HepG2 (cell line): ENCODE data around the gene STXBP4. TPM values are rescaled to one million over a fixed set of nuclear protein-coding genes. Genes with fewer than 3 reads are reported as not detected.

Experiments used
- ATAC-seq: fragments of 200-7000 bp; cut with Tn5 transposase; 3 replicates; pipeline ENCODE4 v1.9.1; 2020; ENCODE audit warnings: mild to moderate bottlenecking, moderate library complexity
- BruUV-seq: library from RNA; stranded (reverse); fragments of 400-500 nt; replicated peaks from 2 replicates; lab custom pipeline; 2021; lab: Mats Ljungman, UMichigan
- CTCF ChIA-PET: fragments of 300-600 bp; formaldehyde crosslinking; extraction: SDS; loops from one replicate; lab custom pipeline; 2021; ENCODE audit warnings: low total read pairs, inconsistent platforms, low intra/inter-chr PET ratio; lab: Yijun Ruan, JAX
- POLR2A ChIA-PET: fragments of 350-600 bp; sonication (Branson Sonifier 250); formaldehyde crosslinking; loops from one replicate; lab custom pipeline; 2020; ENCODE audit warnings: antibody characterized with exemption, inconsistent platforms; lab: Yijun Ruan, JAX
- DNase-seq: peaks from one replicate; pipeline ENCODE4 v3.0.0-alpha.2; 2015; ENCODE audit warnings: low spot score
- FAIRE-seq: peaks from 3 replicates; lab custom pipeline; 2011; peaks lifted over from hg19 to GRCh38; lab: Jason Lieb, UNC
- H2AFZ ChIP-seq: one replicate; pipeline ENCODE4 v1.6.1; 2011; ENCODE audit warnings: low read length, inconsistent platforms
- H3K27ac ChIP-seq: fragments of 300-600 bp; 3 replicates; pipeline ENCODE4 v1.8.0; 2011; ENCODE audit warnings: mixed run types, mild to moderate bottlenecking, mixed read lengths, low read length, inconsistent platforms; ENCODE audit not compliant: insufficient read depth; ENCODE audit errors: extremely low read length
- H3K27me3 ChIP-seq, 2 experiments: fragments of 200-600 bp in 1 of 2; 2 replicates in 1 of 2; 3 replicates in 1 of 2; pipeline versions ENCODE4 v1.6.0 to v1.8.0; 2011; ENCODE audit warnings: low read length in 2 of 2, mild to moderate bottlenecking in 2 of 2, moderate library complexity in 2 of 2, inconsistent platforms in 1 of 2; ENCODE audit not compliant: insufficient read depth in 2 of 2, control insufficient read depth in 1 of 2
- H3K36me3 ChIP-seq, 2 experiments: fragments of 200-600 bp in 1 of 2; replicated peaks in 1 of 2; 2 replicates in 1 of 2; 3 replicates in 1 of 2; pipeline versions ENCODE4 v1.5.1 to v1.8.0; 2011; ENCODE audit warnings: low read length in 2 of 2, inconsistent platforms in 1 of 2; ENCODE audit not compliant: insufficient read depth in 2 of 2, control insufficient read depth in 1 of 2
- H3K4me1 ChIP-seq: 2 replicates; pipeline ENCODE4 v1.5.1; 2012; ENCODE audit warnings: low read length, inconsistent platforms; ENCODE audit not compliant: insufficient read depth
- H3K4me2 ChIP-seq: 2 replicates; pipeline ENCODE4 v1.6.0; 2011; ENCODE audit warnings: low read depth, low read length, inconsistent platforms
- H3K4me3 ChIP-seq, 3 experiments: fragments of 200-600 bp in 1 of 3; sonication (generic), shearing (Covaris generic) in 1 of 3; replicated peaks in 1 of 3; 2 replicates each; pipeline ENCODE4 v1.5.1; 2011 to 2016; ENCODE audit warnings: low read length in 3 of 3, inconsistent platforms in 2 of 3, low read depth in 2 of 3, mild to moderate bottlenecking in 2 of 3, control low read depth in 1 of 3, mixed read lengths in 1 of 3; ENCODE audit not compliant: insufficient read depth in 1 of 3
- H3K79me2 ChIP-seq: one replicate; pipeline ENCODE4 v1.6.1; 2011; ENCODE audit warnings: low read length, inconsistent platforms; ENCODE audit not compliant: insufficient read depth
- H3K9ac ChIP-seq: 2 replicates; pipeline ENCODE4 v1.6.0; 2011; ENCODE audit warnings: mild to moderate bottlenecking, low read depth, low read length, inconsistent platforms; ENCODE audit not compliant: insufficient read depth
- H3K9me3 ChIP-seq: 2 replicates; pipeline ENCODE4 v1.5.1; 2012; ENCODE audit warnings: mild to moderate bottlenecking, low read length
- H4K20me1 ChIP-seq: 2 replicates; pipeline ENCODE4 v1.6.0; 2011; ENCODE audit warnings: inconsistent platforms, mild to moderate bottlenecking, low read length, moderate library complexity; ENCODE audit not compliant: insufficient read depth
- MAFF ChIP-seq: IDR thresholded peaks from 2 replicates; pipeline ENCODE4 v1.6.1; 2011; ENCODE audit warnings: low read depth, low read length, improper control_type of control experiment
- MAFK ChIP-seq, 2 experiments: IDR thresholded peaks in 1 of 2; conservative IDR thresholded peaks in 1 of 2; 2 replicates each; pipeline ENCODE4 v1.6.1; 2011; ENCODE audit warnings: improper control_type of control experiment in 2 of 2, low read length in 2 of 2
- RELA ChIP-seq: sonication (generic); formaldehyde crosslinking; IDR thresholded peaks from 2 replicates; pipeline ENCODE4 v1.4.0; 2020; ENCODE audit warnings: missing genetic modification reagents
- TEAD2 ChIP-seq: sonication (generic); formaldehyde crosslinking; IDR thresholded peaks from 2 replicates; pipeline ENCODE4 v1.9.0; 2021; ENCODE audit warnings: missing genetic modification reagents
- ZNF501 ChIP-seq: sonication (generic); formaldehyde crosslinking; IDR thresholded peaks from 2 replicates; pipeline ENCODE4 v1.5.1; 2020; ENCODE audit warnings: mild to moderate bottlenecking, moderate library complexity, missing genetic modification reagents
- WGBS: methylation state at CpG from one replicate; pipeline ENCODE4 v1.1.6; 2017; ENCODE audit warnings: low lambda C conversion rate; 5-methylcytosine and 5-hydroxymethylcytosine counted together
- in situ Hi-C: cut with HindIII; loops from 2 replicates; pipeline ENCODE4 v1.10.0; 2017; ENCODE audit warnings: low pct_unique_long_range_greater_than_20kb; ENCODE audit not compliant: extremely low pct_ligation_motif_present
- intact Hi-C: fragments of 100-400 bp; cut with micrococcal nuclease; formaldehyde crosslinking; loops from one replicate; pipeline ENCODE4 v1.10.0; 2022; ENCODE audit not compliant: unreplicated experiment
- polyA plus RNA-seq, 8 experiments: library from polyadenylated mRNA; depleted of rRNA in 3 of 8; stranded (reverse) in 7 of 8; unstranded in 1 of 8; fragments of >200 nt; fragmentation: Illumina TruSeq in 4 of 8; extraction: Trizol in 4 of 8; gene quantifications; 2 replicates each; pipeline versions ENCODE4 v1.2.1 to v1.2.3, GENCODE V29; 2011 to 2016; ENCODE audit warnings: low read depth in 4 of 8, missing spikeins in 1 of 8, mixed read lengths in 1 of 8; ENCODE audit not compliant: insufficient read depth in 1 of 8
- total RNA-seq, 5 experiments: library from RNA; depleted of rRNA; stranded (reverse); fragments of >200 nt; fragmentation: Illumina TruSeq; extraction: Trizol; gene quantifications; 2 replicates each; pipeline ENCODE4 v1.2.3, GENCODE V29; 2016; ENCODE audit warnings: low read depth in 1 of 5
- TF ChIP-seq, protein P1 (sequence below): sonication (generic); formaldehyde crosslinking; IDR thresholded peaks from 2 replicates; pipeline ENCODE4 v1.5.0; 2020; ENCODE audit warnings: mild to moderate bottlenecking, missing genetic modification reagents

The STXBP4 gene
- total and polyA plus RNA-seq, 2 of the 13 experiments (the other 11 are each of a cell fraction or from before 2014, with no cell fraction given): 8.5 to 36.1 TPM

DNA sequence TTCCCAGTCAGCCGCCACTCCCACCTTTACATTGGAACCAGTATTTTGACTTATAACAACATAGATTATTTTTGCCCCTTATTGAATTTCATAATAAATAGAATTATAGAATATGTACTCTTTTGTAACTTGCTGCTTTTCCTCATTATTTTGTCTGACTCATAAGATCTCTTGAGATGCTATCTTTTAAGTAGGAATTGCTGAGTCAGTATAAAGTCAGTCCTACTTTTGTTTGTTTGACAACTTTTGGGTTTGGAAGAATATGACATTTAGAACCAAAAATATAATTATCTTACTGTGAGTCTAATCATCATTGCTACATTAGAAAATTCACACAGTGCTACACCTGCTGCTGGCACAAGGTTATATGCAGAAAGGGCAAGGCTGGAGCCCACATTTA lies 69.7 kb downstream of the STXBP4 start:
- CTCF ChIA-PET: no interaction called here
- BruUV-seq: no TSS peak

DNA sequence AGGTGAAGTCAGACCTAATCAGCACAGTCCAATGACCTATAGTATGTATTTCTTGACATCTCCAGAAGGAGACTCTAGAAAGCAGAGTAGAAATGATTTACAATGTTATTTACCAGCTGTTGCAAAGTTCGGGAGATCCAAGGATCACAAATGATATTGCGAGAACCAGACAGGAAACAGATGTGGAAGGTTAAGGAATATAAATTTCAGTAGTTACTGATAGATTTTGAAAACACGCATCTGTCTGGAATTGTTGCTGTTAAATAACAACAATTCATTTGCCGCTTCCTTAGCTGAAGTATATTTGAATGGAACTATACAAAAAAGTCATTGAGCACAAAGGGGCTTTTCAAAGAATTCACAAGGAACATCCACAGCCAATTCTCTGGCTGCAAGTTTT lies 72.0 kb downstream of the STXBP4 start:
- intact Hi-C loops: no loop called here
- Histone ChIP-seq H3K9ac (no peak overlapping the region), H3K36me3 (no peaks in the 10 kb centered on the region; a peak in 3 of 5 replicates), H3K27me3 (no peaks in the 10 kb centered on the region), H3K9me3 (no peaks in the 10 kb centered on the region), H3K4me3 (no peak overlapping the region), H3K79me2 (no peaks in the 10 kb centered on the region), H4K20me1 (no peaks in the 10 kb centered on the region), H3K4me2 (no peak overlapping the region), H2AFZ (no peak overlapping the region), H3K4me1 (peaks cover 6% of the 10 kb centered on the region), H3K27ac (no peak overlapping the region)
- ATAC-seq: no peak
- no peak for DNase-seq
- no peak for FAIRE-seq
- no TSS peak for BruUV-seq
- POLR2A ChIA-PET: no interaction called here
- TF ChIP-seq TEAD2 (CRISPR knock-in tag) (no peak), RELA (no peak)
- TF ChIP-seq, protein P1, sequence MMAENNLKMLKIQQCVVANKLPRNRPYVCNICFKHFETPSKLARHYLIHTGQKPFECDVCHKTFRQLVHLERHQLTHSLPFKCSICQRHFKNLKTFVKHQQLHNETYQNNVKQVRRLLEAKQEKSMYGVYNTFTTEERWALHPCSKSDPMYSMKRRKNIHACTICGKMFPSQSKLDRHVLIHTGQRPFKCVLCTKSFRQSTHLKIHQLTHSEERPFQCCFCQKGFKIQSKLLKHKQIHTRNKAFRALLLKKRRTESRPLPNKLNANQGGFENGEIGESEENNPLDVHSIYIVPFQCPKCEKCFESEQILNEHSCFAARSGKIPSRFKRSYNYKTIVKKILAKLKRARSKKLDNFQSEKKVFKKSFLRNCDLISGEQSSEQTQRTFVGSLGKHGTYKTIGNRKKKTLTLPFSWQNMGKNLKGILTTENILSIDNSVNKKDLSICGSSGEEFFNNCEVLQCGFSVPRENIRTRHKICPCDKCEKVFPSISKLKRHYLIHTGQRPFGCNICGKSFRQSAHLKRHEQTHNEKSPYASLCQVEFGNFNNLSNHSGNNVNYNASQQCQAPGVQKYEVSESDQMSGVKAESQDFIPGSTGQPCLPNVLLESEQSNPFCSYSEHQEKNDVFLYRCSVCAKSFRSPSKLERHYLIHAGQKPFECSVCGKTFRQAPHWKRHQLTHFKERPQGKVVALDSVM: no peak
- WGBS: 97% methylated on average over 4 of the region's 4 CpGs
- in situ Hi-C loops: no loop called here
- CTCF ChIA-PET: no interaction called here

More for the DNA sequence above, 69.7 kb downstream of the STXBP4 start:
- in situ Hi-C loops: no loop called here
- H2AFZ ChIP-seq: no peak overlapping the region
- 98% methylated on average over 1 of the region's 1 CpG for WGBS
- no peak overlapping the region for H3K9ac ChIP-seq
- H3K4me2 ChIP-seq: no peak overlapping the region
- H3K79me2 ChIP-seq: no peaks in the 10 kb centered on the region
- H3K27me3 ChIP-seq: no peaks in the 10 kb centered on the region
- no peak for FAIRE-seq
- ATAC-seq: no peak
- intact Hi-C loops: no loop called here
- H3K36me3 ChIP-seq: peaks cover 0 to 8% of the 10 kb centered on the region in 2 experiments; a peak in 1 of 5 replicates
- DNase-seq: no peak
- POLR2A ChIA-PET: no interaction called here
- H3K9me3 ChIP-seq: no peaks in the 10 kb centered on the region
- peaks cover 6% of the 10 kb centered on the region for H3K4me1 ChIP-seq
- no peak overlapping the region for H3K4me3 ChIP-seq
- TF ChIP-seq MAFF (peak; percentile 99), ZNF501 (no peak), MAFK (conservative IDR thresholded peaks at IDR 0.05 in 1 of 2, IDR thresholded peaks at IDR 0.05 in 1 of 2; ENCODE audit: low read length in 2 of 2) (peak; percentile 98 to 99)
- H4K20me1 ChIP-seq: no peaks in the 10 kb centered on the region
- H3K27ac ChIP-seq: no peak overlapping the region
